GM23338 (cell line): Measurements from ENCODE around the gene CDH4. TPM values are rescaled to one million over a fixed set of nuclear protein-coding genes. Genes with fewer than 3 reads are reported as not detected.

ENCODE experiments used
- ATAC-seq: fragments of 200-7000 bp; cut with Tn5 transposase; 3 replicates; pipeline ENCODE4 v1.9.1; 2020
- DNase-seq: peaks from one replicate; pipeline ENCODE4 v3.0.0-alpha.2; 2015; ENCODE audit warnings: low spot score
- H2AFZ ChIP-seq: fragments of 200-600 bp; sonication (generic); 2 replicates; pipeline ENCODE4 v1.8.0; 2016; ENCODE audit warnings: antibody characterized with exemption, mild to moderate bottlenecking, moderate library complexity
- H3F3A ChIP-seq: fragments of 200-600 bp; sonication (generic); replicated peaks from 2 replicates; pipeline ENCODE4 v1.8.0; 2017; ENCODE audit warnings: antibody characterized with exemption, mixed run types, low read depth
- H3K27ac ChIP-seq: fragments of 200-600 bp; sonication (generic); 2 replicates; pipeline ENCODE4 v1.6.1; 2016; ENCODE audit warnings: low read depth
- H3K27me3 ChIP-seq: fragments of 200-600 bp; sonication (generic); 2 replicates; pipeline ENCODE4 v1.8.0; 2016; ENCODE audit warnings: mild to moderate bottlenecking, mixed run types, moderate library complexity; ENCODE audit not compliant: insufficient read depth
- H3K36me3 ChIP-seq: fragments of 200-600 bp; sonication (generic); 2 replicates; pipeline ENCODE4 v1.8.0; 2016; ENCODE audit warnings: mild to moderate bottlenecking; ENCODE audit not compliant: insufficient read depth
- H3K4me1 ChIP-seq: fragments of 200-600 bp; sonication (generic); 2 replicates; pipeline ENCODE4 v1.8.0; 2016; ENCODE audit warnings: mild to moderate bottlenecking, moderate library complexity; ENCODE audit not compliant: insufficient read depth
- H3K4me2 ChIP-seq: fragments of 200-600 bp; sonication (generic); 2 replicates; pipeline ENCODE4 v1.7.1; 2017; ENCODE audit warnings: mixed run types
- H3K4me3 ChIP-seq: fragments of 200-600 bp; sonication (generic); 2 replicates; pipeline ENCODE4 v1.6.1; 2016; ENCODE audit warnings: mixed run types
- H3K79me2 ChIP-seq: fragments of 200-600 bp; sonication (generic); replicated peaks from 2 replicates; pipeline ENCODE4 v1.8.0; 2017; ENCODE audit warnings: mild to moderate bottlenecking; ENCODE audit not compliant: insufficient read depth
- H3K9me2 ChIP-seq: fragments of 200-600 bp; sonication (generic); 2 replicates; pipeline ENCODE4 v1.8.0; 2017; ENCODE audit not compliant: insufficient read depth
- H4K20me1 ChIP-seq: fragments of 200-600 bp; sonication (generic); replicated peaks from 2 replicates; pipeline ENCODE4 v1.8.0; 2017; ENCODE audit warnings: mild to moderate bottlenecking; ENCODE audit not compliant: insufficient read depth
- H3K27ac Mint-ChIP-seq: 2 replicates; pipeline ENCODE4 v1.8.0; 2020; ENCODE audit warnings: inconsistent platforms, mild to moderate bottlenecking, moderate library complexity, mixed read lengths
- H3K27me3 Mint-ChIP-seq: 3 replicates; pipeline ENCODE4 v1.8.0; 2022; ENCODE audit warnings: low read depth, mild to moderate bottlenecking, moderate library complexity, mixed read lengths, inconsistent platforms; ENCODE audit not compliant: insufficient read depth, poor library complexity
- H3K36me3 Mint-ChIP-seq: 3 replicates; pipeline ENCODE4 v1.8.0; 2021; ENCODE audit warnings: low read depth, mild to moderate bottlenecking, inconsistent platforms, moderate library complexity, mixed read lengths
- H3K4me1 Mint-ChIP-seq: 3 replicates; pipeline ENCODE4 v1.8.0; 2020; ENCODE audit warnings: mild to moderate bottlenecking, inconsistent platforms, mixed read lengths
- H3K4me3 Mint-ChIP-seq: 3 replicates; pipeline ENCODE4 v1.8.0; 2021; ENCODE audit warnings: moderate library complexity, mild to moderate bottlenecking, inconsistent platforms, mixed read lengths
- H3K9me3 Mint-ChIP-seq: 3 replicates; pipeline ENCODE4 v1.8.0; 2020; ENCODE audit warnings: moderate library complexity, mild to moderate bottlenecking, inconsistent platforms, mixed read lengths
- CREB1 ChIP-seq: fragments of 250-450 bp; sonication (Bioruptor Pico); IDR thresholded peaks from 2 replicates; pipeline ENCODE4 v1.5.0; 2020; ENCODE audit warnings: low read depth, mild to moderate bottlenecking, moderate library complexity
- CTCF ChIP-seq, 2 experiments: fragments of 200-600 bp in 1 of 2; sonication (generic) in 1 of 2; conservative IDR thresholded peaks; 2 replicates each; pipeline versions ENCODE4 v1.5.1 to v1.6.1; 2016 to 2017; ENCODE audit warnings: antibody characterized with exemption in 2 of 2, low read depth in 2 of 2, mild to moderate bottlenecking in 2 of 2, moderate library complexity in 1 of 2
- EZH2 ChIP-seq: fragments of 200-600 bp; sonication (generic); IDR thresholded peaks from one replicate; pipeline ENCODE4 v1.8.0; 2017; ENCODE audit warnings: antibody characterized with exemption, mild to moderate bottlenecking, low read depth; ENCODE audit not compliant: unreplicated experiment
- EZH2phosphoT487 ChIP-seq: fragments of 200-600 bp; sonication (generic); IDR thresholded peaks from one replicate; pipeline ENCODE4 v1.8.1; 2018; ENCODE audit warnings: antibody characterized with exemption; ENCODE audit not compliant: unreplicated experiment
- JUNB ChIP-seq: IDR thresholded peaks from one replicate; pipeline ENCODE4 v1.6.1; 2016; ENCODE audit warnings: antibody characterized with exemption; ENCODE audit not compliant: unreplicated experiment
- NANOG ChIP-seq: IDR thresholded peaks from 2 replicates; pipeline ENCODE4 v1.6.1; 2016; ENCODE audit warnings: antibody characterized with exemption, borderline replicate concordance
- POLR2AphosphoS5 ChIP-seq: IDR thresholded peaks from 2 replicates; pipeline ENCODE4 v1.6.1; 2016; ENCODE audit warnings: antibody characterized with exemption, low read depth
- STAT1 ChIP-seq: IDR thresholded peaks from one replicate; pipeline ENCODE4 v1.6.1; 2016; ENCODE audit warnings: antibody characterized with exemption; ENCODE audit not compliant: unreplicated experiment
- ZNF114 ChIP-seq: fragments of 250-450 bp; sonication (Bioruptor Pico); IDR thresholded peaks from 2 replicates; pipeline ENCODE4 v1.5.0; 2020; ENCODE audit warnings: mild to moderate bottlenecking, moderate library complexity
- ZNF331 ChIP-seq: fragments of 250-450 bp; sonication (Bioruptor Pico); IDR thresholded peaks from 2 replicates; pipeline ENCODE4 v1.5.0; 2020; ENCODE audit warnings: low read depth, mild to moderate bottlenecking, moderate library complexity
- polyA plus RNA-seq: library from polyadenylated mRNA; unstranded; fragments of >200 nt; fragmentation: Nextera tagmentation; extraction: Ambion mirVana; gene quantifications from 2 replicates; pipeline ENCODE4 v1.2.1, GENCODE V29; 2016
- total RNA-seq: library from RNA; depleted of rRNA; stranded (reverse); fragments of >200 nt; shearing (Covaris generic); gene quantifications from 2 replicates; pipeline ENCODE4 v1.2.3, GENCODE V29; 2014
- TF ChIP-seq, protein P1 (sequence below): IDR thresholded peaks from 2 replicates; pipeline ENCODE4 v1.6.1; 2016; ENCODE audit warnings: antibody characterized with exemption
- TF ChIP-seq, protein P2 (sequence below): fragments of 250-450 bp; sonication (Bioruptor Pico); IDR thresholded peaks from 2 replicates; pipeline ENCODE4 v1.5.0; 2020; ENCODE audit warnings: mild to moderate bottlenecking, moderate library complexity

The CDH4 gene
- total and polyA plus RNA-seq, 2 experiments from 2014 or later = 1.2 to 4.2 TPM

- Mint-ChIP-seq H3K4me1 (peaks cover 27% of the 10 kb centered on the region), H3K9me3 (no peaks in the 10 kb centered on the region), H3K4me3 (no peak overlapping the region; the same call in 2 of the 3 replicates), H3K36me3 (0 out of 3 replicates have a peak, but pooled peaks cover 2% of the 10 kb centered on the region), H3K27ac (no peak overlapping the region), H3K27me3 (peaks cover 47% of the 10 kb centered on the region)
- Histone ChIP-seq H3K27ac (no peak overlapping the region), H3K79me2 (no peaks in the 10 kb centered on the region), H4K20me1 (no peaks in the 10 kb centered on the region), H3K9me2 (no peaks in the 10 kb centered on the region), H3K27me3 (0 out of 2 replicates have a peak, but pooled peaks cover 7% of the 10 kb centered on the region), H2AFZ (no peak overlapping the region), H3K4me3 (no peak overlapping the region), H3K4me1 (peaks cover 12% of the 10 kb centered on the region), H3K36me3 (no peaks in the 10 kb centered on the region), H3K4me2 (no peak overlapping the region), H3F3A (no peaks in the 10 kb centered on the region)
- no peak for TF ChIP-seq NANOG
- no peak for TF ChIP-seq JUNB
- no peak for TF ChIP-seq CTCF (conservative IDR thresholded peaks at IDR 0.05; ENCODE audit: low read depth in 2 of 2)
- no peak for TF ChIP-seq EZH2
- no peak for TF ChIP-seq ZNF114 (CRISPR knock-in tag)
- no peak for TF ChIP-seq STAT1
- TF ChIP-seq, protein P1, sequence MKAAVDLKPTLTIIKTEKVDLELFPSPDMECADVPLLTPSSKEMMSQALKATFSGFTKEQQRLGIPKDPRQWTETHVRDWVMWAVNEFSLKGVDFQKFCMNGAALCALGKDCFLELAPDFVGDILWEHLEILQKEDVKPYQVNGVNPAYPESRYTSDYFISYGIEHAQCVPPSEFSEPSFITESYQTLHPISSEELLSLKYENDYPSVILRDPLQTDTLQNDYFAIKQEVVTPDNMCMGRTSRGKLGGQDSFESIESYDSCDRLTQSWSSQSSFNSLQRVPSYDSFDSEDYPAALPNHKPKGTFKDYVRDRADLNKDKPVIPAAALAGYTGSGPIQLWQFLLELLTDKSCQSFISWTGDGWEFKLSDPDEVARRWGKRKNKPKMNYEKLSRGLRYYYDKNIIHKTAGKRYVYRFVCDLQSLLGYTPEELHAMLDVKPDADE = no peak
- no peak for TF ChIP-seq EZH2phosphoT487
- TF ChIP-seq, protein P2, sequence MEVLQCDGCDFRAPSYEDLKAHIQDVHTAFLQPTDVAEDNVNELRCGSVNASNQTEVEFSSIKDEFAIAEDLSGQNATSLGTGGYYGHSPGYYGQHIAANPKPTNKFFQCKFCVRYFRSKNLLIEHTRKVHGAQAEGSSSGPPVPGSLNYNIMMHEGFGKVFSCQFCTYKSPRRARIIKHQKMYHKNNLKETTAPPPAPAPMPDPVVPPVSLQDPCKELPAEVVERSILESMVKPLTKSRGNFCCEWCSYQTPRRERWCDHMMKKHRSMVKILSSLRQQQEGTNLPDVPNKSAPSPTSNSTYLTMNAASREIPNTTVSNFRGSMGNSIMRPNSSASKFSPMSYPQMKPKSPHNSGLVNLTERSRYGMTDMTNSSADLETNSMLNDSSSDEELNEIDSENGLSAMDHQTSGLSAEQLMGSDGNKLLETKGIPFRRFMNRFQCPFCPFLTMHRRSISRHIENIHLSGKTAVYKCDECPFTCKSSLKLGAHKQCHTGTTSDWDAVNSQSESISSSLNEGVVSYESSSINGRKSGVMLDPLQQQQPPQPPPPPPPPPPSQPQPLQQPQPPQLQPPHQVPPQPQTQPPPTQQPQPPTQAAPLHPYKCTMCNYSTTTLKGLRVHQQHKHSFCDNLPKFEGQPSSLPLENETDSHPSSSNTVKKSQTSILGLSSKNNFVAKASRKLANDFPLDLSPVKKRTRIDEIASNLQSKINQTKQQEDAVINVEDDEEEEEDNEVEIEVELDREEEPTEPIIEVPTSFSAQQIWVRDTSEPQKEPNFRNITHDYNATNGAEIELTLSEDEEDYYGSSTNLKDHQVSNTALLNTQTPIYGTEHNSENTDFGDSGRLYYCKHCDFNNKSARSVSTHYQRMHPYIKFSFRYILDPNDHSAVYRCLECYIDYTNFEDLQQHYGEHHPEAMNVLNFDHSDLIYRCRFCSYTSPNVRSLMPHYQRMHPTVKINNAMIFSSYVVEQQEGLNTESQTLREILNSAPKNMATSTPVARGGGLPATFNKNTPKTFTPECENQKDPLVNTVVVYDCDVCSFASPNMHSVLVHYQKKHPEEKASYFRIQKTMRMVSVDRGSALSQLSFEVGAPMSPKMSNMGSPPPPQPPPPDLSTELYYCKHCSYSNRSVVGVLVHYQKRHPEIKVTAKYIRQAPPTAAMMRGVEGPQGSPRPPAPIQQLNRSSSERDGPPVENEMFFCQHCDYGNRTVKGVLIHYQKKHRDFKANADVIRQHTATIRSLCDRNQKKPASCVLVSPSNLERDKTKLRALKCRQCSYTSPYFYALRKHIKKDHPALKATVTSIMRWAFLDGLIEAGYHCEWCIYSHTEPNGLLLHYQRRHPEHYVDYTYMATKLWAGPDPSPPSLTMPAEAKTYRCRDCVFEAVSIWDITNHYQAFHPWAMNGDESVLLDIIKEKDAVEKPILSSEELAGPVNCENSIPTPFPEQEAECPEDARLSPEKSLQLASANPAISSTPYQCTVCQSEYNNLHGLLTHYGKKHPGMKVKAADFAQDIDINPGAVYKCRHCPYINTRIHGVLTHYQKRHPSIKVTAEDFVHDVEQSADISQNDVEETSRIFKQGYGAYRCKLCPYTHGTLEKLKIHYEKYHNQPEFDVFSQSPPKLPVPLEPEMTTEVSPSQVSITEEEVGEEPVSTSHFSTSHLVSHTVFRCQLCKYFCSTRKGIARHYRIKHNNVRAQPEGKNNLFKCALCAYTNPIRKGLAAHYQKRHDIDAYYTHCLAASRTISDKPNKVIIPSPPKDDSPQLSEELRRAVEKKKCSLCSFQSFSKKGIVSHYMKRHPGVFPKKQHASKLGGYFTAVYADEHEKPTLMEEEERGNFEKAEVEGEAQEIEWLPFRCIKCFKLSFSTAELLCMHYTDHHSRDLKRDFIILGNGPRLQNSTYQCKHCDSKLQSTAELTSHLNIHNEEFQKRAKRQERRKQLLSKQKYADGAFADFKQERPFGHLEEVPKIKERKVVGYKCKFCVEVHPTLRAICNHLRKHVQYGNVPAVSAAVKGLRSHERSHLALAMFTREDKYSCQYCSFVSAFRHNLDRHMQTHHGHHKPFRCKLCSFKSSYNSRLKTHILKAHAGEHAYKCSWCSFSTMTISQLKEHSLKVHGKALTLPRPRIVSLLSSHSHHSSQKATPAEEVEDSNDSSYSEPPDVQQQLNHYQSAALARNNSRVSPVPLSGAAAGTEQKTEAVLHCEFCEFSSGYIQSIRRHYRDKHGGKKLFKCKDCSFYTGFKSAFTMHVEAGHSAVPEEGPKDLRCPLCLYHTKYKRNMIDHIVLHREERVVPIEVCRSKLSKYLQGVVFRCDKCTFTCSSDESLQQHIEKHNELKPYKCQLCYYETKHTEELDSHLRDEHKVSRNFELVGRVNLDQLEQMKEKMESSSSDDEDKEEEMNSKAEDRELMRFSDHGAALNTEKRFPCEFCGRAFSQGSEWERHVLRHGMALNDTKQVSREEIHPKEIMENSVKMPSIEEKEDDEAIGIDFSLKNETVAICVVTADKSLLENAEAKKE (CRISPR knock-in tag) = no peak
- no peak for TF ChIP-seq CREB1
- no peak for TF ChIP-seq ZNF331 (CRISPR knock-in tag)
- no peak for TF ChIP-seq POLR2AphosphoS5
- DNase-seq (no peak), ATAC-seq (no peak)
Measured at GRCh38 chr20:61357119-61357518, 105.1 kb downstream of the CDH4 start.
